H9 (cell line): ENCODE results near the gene MSI2. TPM values are rescaled to one million over a fixed set of nuclear protein-coding genes. Genes with fewer than 3 reads are reported as not detected.

Experiments
- DNase-seq: peaks from one replicate; pipeline ENCODE4 v3.0.0-alpha.2; 2017
- H2AFZ ChIP-seq: one replicate; pipeline ENCODE4 v1.6.1; 2013; ENCODE audit warnings: mild to moderate bottlenecking, low read length, control low read depth, moderate library complexity
- H2AK5ac ChIP-seq: 2 replicates; pipeline ENCODE4 v1.6.1; 2013; ENCODE audit warnings: low read length, control low read depth, mixed read lengths; ENCODE audit not compliant: insufficient read length
- H2BK120ac ChIP-seq: one replicate; pipeline ENCODE4 v1.6.1; 2013; ENCODE audit warnings: low read depth, mild to moderate bottlenecking, low read length, control low read depth, inconsistent platforms; ENCODE audit not compliant: poor library complexity, severe bottlenecking
- H2BK12ac ChIP-seq: 2 replicates; pipeline ENCODE4 v1.6.1; 2013; ENCODE audit warnings: low read length, control low read depth, mixed read lengths, low read depth; ENCODE audit not compliant: insufficient read length
- H2BK15ac ChIP-seq: 2 replicates; pipeline ENCODE4 v1.6.1; 2013; ENCODE audit warnings: low read depth, low read length, control low read depth
- H2BK20ac ChIP-seq: one replicate; pipeline ENCODE4 v1.6.1; 2013; ENCODE audit warnings: low read depth, mild to moderate bottlenecking, low read length, control low read depth, inconsistent platforms; ENCODE audit not compliant: poor library complexity, severe bottlenecking
- H2BK5ac ChIP-seq: 2 replicates; pipeline ENCODE4 v1.6.1; 2013; ENCODE audit warnings: low read length, control low read depth, mixed read lengths; ENCODE audit not compliant: insufficient read length
- H3K14ac ChIP-seq: 2 replicates; pipeline ENCODE4 v1.6.1; 2013; ENCODE audit warnings: low read length, control low read depth; ENCODE audit not compliant: insufficient read depth
- H3K18ac ChIP-seq: 2 replicates; pipeline ENCODE4 v1.6.1; 2013; ENCODE audit warnings: low read depth, mild to moderate bottlenecking, mixed read lengths, low read length, control low read depth; ENCODE audit not compliant: insufficient read length
- H3K23ac ChIP-seq: 2 replicates; pipeline ENCODE4 v1.6.1; 2013; ENCODE audit warnings: low read length, control low read depth, mixed read lengths, low read depth; ENCODE audit not compliant: insufficient read length
- H3K23me2 ChIP-seq: 2 replicates; pipeline ENCODE4 v1.6.1; 2013; ENCODE audit warnings: low read depth, mild to moderate bottlenecking, mixed read lengths, low read length, control low read depth; ENCODE audit not compliant: insufficient read length, poor library complexity, severe bottlenecking
- H3K27ac ChIP-seq: 2 replicates; pipeline ENCODE4 v1.5.1; 2013; ENCODE audit warnings: low read length, control low read depth, mixed read lengths, low read depth; ENCODE audit not compliant: insufficient read length
- H3K27me3 ChIP-seq: 2 replicates; pipeline ENCODE4 v1.6.1; 2013; ENCODE audit warnings: low read length, control low read depth, inconsistent platforms; ENCODE audit not compliant: insufficient read depth
- H3K4ac ChIP-seq: 2 replicates; pipeline ENCODE4 v1.6.1; 2013; ENCODE audit warnings: low read depth, mild to moderate bottlenecking, control low read depth, inconsistent platforms, low read length, moderate library complexity
- H3K4me1 ChIP-seq: 2 replicates; pipeline ENCODE4 v1.6.1; 2013; ENCODE audit warnings: low read length, control low read depth, inconsistent platforms; ENCODE audit not compliant: insufficient read depth
- H3K4me2 ChIP-seq: 2 replicates; pipeline ENCODE4 v1.6.1; 2013; ENCODE audit warnings: low read length, control low read depth, mixed read lengths; ENCODE audit not compliant: insufficient read length, insufficient read depth
- H3K56ac ChIP-seq: 2 replicates; pipeline ENCODE4 v1.6.1; 2013; ENCODE audit warnings: low read depth, mild to moderate bottlenecking, mixed read lengths, low read length, control low read depth; ENCODE audit not compliant: insufficient read length
- H3K79me1 ChIP-seq: 2 replicates; pipeline ENCODE4 v1.6.1; 2013; ENCODE audit warnings: low read depth, mild to moderate bottlenecking, moderate library complexity, low read length, control low read depth, inconsistent platforms; ENCODE audit not compliant: insufficient read depth, poor library complexity, severe bottlenecking
- H3K79me2 ChIP-seq: 2 replicates; pipeline ENCODE4 v1.6.1; 2013; ENCODE audit warnings: low read length, control low read depth, inconsistent platforms; ENCODE audit not compliant: insufficient read depth
- H3K9ac ChIP-seq: 2 replicates; pipeline ENCODE4 v1.6.1; 2013; ENCODE audit warnings: low read length, control low read depth, mixed read lengths; ENCODE audit not compliant: insufficient read length; ENCODE audit errors: extremely low read depth
- H3K9me3 ChIP-seq: one replicate; pipeline ENCODE4 v1.6.1; 2013; ENCODE audit warnings: low read depth, low read length, inconsistent platforms; ENCODE audit not compliant: control insufficient read depth
- H3T11ph ChIP-seq: one replicate; pipeline ENCODE4 v1.6.1; 2013; ENCODE audit warnings: mild to moderate bottlenecking, low read length, control low read depth, inconsistent platforms
- H4K20me1 ChIP-seq: one replicate; pipeline ENCODE4 v1.6.1; 2013; ENCODE audit not compliant: control insufficient read depth, insufficient read length, insufficient read depth
- H4K5ac ChIP-seq: 2 replicates; pipeline ENCODE4 v1.6.1; 2013; ENCODE audit warnings: low read depth, mild to moderate bottlenecking, mixed read lengths, low read length, control low read depth; ENCODE audit not compliant: insufficient read length
- H4K8ac ChIP-seq: replicated peaks from 2 replicates; pipeline ENCODE4 v1.6.1; 2013; ENCODE audit warnings: low read length, control low read depth, mixed read lengths, low read depth; ENCODE audit not compliant: insufficient read length
- H4K91ac ChIP-seq: 2 replicates; pipeline ENCODE4 v1.6.1; 2013; ENCODE audit warnings: low read depth, mild to moderate bottlenecking, moderate library complexity, mixed read lengths, low read length, control low read depth; ENCODE audit not compliant: insufficient read length
- H3K27ac Mint-ChIP-seq, 3 experiments: 2 replicates in 2 of 3; 3 replicates in 1 of 3; pipeline ENCODE4 v1.8.0; 2020 to 2021; ENCODE audit warnings: mixed read lengths in 3 of 3, mild to moderate bottlenecking in 1 of 3, moderate library complexity in 1 of 3
- H3K27me3 Mint-ChIP-seq: 2 replicates; pipeline ENCODE4 v1.8.0; 2021; ENCODE audit warnings: low read depth, mild to moderate bottlenecking, moderate library complexity, mixed read lengths
- H3K36me3 Mint-ChIP-seq, 3 experiments: 2 replicates in 2 of 3; 3 replicates in 1 of 3; pipeline ENCODE4 v1.8.0; 2020 to 2021; ENCODE audit warnings: low read depth in 3 of 3, mixed read lengths in 3 of 3; ENCODE audit not compliant: insufficient read depth in 1 of 3
- H3K4me1 Mint-ChIP-seq, 2 experiments: 2 replicates each; pipeline ENCODE4 v1.8.0; 2020; ENCODE audit warnings: mixed read lengths in 2 of 2
- H3K4me3 Mint-ChIP-seq, 2 experiments: 2 replicates in 1 of 2; 3 replicates in 1 of 2; pipeline ENCODE4 v1.8.0; 2020 to 2021; ENCODE audit warnings: mild to moderate bottlenecking in 2 of 2, mixed read lengths in 2 of 2, moderate library complexity in 1 of 2
- H3K9me3 Mint-ChIP-seq, 2 experiments: 2 replicates in 1 of 2; 3 replicates in 1 of 2; pipeline ENCODE4 v1.8.0; 2020; ENCODE audit warnings: mild to moderate bottlenecking in 2 of 2, mixed read lengths in 2 of 2, moderate library complexity in 1 of 2
- WGBS: extraction: QIAGEN DNeasy Blood & Tissue Kit; methylation state at CpG from one replicate; pipeline ENCODE4 v1.1.7; 2013; ENCODE audit warnings: missing lambda C conversion rate, low lambda C conversion rate, mixed read lengths; ENCODE audit not compliant: insufficient read length; ENCODE audit errors: extremely low coverage; 5-methylcytosine and 5-hydroxymethylcytosine counted together
- total RNA-seq: library from RNA; stranded (reverse); gene quantifications from 2 replicates; pipeline ENCODE4 v1.2.1, GENCODE V29; 2021
- TF ChIP-seq, protein P1 (sequence below): fragments of 200-600 bp; sonication (generic); conservative IDR thresholded peaks from 3 replicates; pipeline ENCODE4 v1.8.0; 2021; ENCODE audit warnings: antibody characterized with exemption, mild to moderate bottlenecking

Gene MSI2
- total RNA-seq, 1 experiment from 2014 or later, result 98.5 TPM

DNA sequence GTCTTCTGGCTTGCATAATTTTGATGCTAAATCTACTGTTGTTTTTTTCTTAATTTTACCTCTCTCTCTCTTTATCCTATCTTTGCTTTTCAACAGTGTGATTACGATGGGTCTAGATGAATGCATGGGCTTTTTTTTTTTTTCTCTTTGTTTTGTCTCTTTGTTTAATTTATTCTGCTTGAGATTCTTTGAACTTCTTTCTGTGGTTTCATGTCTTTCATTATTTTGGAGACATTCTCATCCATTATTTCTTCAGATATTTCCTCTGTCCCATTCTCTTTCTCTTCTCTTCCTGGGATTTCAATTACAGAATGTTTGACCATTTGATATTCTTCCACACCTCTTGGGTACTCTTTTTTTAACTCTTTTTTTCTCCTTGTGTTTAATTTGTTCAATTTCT, 436.4 kb downstream of the MSI2 start:
- no peaks in the 10 kb centered on the region for H3K79me1 ChIP-seq
- no peaks in the 10 kb centered on the region for H4K20me1 ChIP-seq
- no peaks in the 10 kb centered on the region for H3K23me2 ChIP-seq
- H3K27me3 Mint-ChIP-seq, result peaks cover 3% of the 10 kb centered on the region
- H4K5ac ChIP-seq, result no peak overlapping the region
- no peak overlapping the region for H4K8ac ChIP-seq
- no peak overlapping the region for H3K27ac ChIP-seq
- no peak overlapping the region for H3K23ac ChIP-seq
- no peaks in the 10 kb centered on the region for H3K4me1 ChIP-seq
- no peak overlapping the region for H2BK120ac ChIP-seq
- H3K79me2 ChIP-seq, result no peaks in the 10 kb centered on the region
- H3K14ac ChIP-seq, result no peak overlapping the region
- H3K9ac ChIP-seq, result no peak overlapping the region
- H2BK12ac ChIP-seq, result no peak overlapping the region
- no peak overlapping the region for H3K4me3 Mint-ChIP-seq
- H3K9me3 ChIP-seq, result no peaks in the 10 kb centered on the region
- H3K4me2 ChIP-seq, result no peak overlapping the region
- no peak overlapping the region for H4K91ac ChIP-seq
- peaks cover 6 to 7% of the 10 kb centered on the region in 2 experiments for H3K4me1 Mint-ChIP-seq
- H3T11ph ChIP-seq, result no peak overlapping the region
- peaks cover 8 to 17% of the 10 kb centered on the region in 2 experiments for H3K9me3 Mint-ChIP-seq
- H3K18ac ChIP-seq, result no peak overlapping the region
- H2AFZ ChIP-seq, result no peak overlapping the region
- peaks cover 0 to 14% (median 5%) of the 10 kb centered on the region in 3 experiments; a peak in 5 of 7 replicates for H3K36me3 Mint-ChIP-seq
- no peak overlapping the region for H2AK5ac ChIP-seq
- H2BK20ac ChIP-seq, result no peak overlapping the region
- H3K27me3 ChIP-seq, result no peaks in the 10 kb centered on the region
- DNase-seq, result no peak
- no peak overlapping the region for H3K27ac Mint-ChIP-seq
- WGBS, result no CpG with 5 or more reads among the region's 1 CpG
- TF ChIP-seq, protein P1, sequence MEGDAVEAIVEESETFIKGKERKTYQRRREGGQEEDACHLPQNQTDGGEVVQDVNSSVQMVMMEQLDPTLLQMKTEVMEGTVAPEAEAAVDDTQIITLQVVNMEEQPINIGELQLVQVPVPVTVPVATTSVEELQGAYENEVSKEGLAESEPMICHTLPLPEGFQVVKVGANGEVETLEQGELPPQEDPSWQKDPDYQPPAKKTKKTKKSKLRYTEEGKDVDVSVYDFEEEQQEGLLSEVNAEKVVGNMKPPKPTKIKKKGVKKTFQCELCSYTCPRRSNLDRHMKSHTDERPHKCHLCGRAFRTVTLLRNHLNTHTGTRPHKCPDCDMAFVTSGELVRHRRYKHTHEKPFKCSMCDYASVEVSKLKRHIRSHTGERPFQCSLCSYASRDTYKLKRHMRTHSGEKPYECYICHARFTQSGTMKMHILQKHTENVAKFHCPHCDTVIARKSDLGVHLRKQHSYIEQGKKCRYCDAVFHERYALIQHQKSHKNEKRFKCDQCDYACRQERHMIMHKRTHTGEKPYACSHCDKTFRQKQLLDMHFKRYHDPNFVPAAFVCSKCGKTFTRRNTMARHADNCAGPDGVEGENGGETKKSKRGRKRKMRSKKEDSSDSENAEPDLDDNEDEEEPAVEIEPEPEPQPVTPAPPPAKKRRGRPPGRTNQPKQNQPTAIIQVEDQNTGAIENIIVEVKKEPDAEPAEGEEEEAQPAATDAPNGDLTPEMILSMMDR, result no peak
- no peak overlapping the region for H2BK15ac ChIP-seq
- H3K56ac ChIP-seq, result no peak overlapping the region
- no peak overlapping the region for H2BK5ac ChIP-seq
- no peak overlapping the region for H3K4ac ChIP-seq
